Gastrocnemius medialis (tissue), 4 donors: Measurements from ENCODE around the gene NRG3.

Experiments
- POLR2A ChIP-seq, 2 donors: fragments of 450-650 bp; IDR thresholded peaks; one replicate each; pipeline ENCODE4 v1.6.1; 2017; ENCODE audit warnings: antibody characterized with exemption in 2 of 2, mild to moderate bottlenecking in 2 of 2, moderate library complexity in 2 of 2
- TF ChIP-seq, protein P1 (sequence below), 5 experiments: fragments of 450-650 bp in 3 of 5; fragments of 200-600 bp in 2 of 5; sonication (generic) in 2 of 5; IDR thresholded peaks in 4 of 5; conservative IDR thresholded peaks in 1 of 5; 1 replicate in 4 of 5; 2 replicates in 1 of 5; pipeline ENCODE4 v1.5.1; 2016 to 2019; ENCODE audit warnings: antibody characterized with exemption in 5 of 5, mild to moderate bottlenecking in 3 of 5, moderate library complexity in 3 of 5

DNA sequence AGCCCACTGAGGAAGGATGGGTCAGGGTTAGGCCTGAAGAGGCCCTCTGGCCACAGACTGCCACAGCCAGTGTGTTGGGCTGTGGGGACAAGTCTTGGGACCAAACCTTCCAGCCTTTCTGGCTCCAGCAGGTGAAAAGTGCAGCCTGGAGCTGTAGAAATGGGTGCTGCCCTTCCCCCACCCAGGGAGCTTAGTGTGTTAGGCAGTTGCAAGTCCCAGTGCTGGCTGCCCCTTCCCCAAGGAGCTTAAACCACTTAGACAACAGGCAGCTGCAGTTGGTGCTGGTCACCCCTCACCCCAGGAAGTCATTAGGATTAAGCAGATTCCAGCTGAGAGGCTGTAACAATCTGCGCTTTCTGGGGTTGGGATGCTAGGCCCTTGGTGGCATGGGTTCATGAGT is 563.3 kb downstream of the NRG3 start:
- TF ChIP-seq, protein P1, sequence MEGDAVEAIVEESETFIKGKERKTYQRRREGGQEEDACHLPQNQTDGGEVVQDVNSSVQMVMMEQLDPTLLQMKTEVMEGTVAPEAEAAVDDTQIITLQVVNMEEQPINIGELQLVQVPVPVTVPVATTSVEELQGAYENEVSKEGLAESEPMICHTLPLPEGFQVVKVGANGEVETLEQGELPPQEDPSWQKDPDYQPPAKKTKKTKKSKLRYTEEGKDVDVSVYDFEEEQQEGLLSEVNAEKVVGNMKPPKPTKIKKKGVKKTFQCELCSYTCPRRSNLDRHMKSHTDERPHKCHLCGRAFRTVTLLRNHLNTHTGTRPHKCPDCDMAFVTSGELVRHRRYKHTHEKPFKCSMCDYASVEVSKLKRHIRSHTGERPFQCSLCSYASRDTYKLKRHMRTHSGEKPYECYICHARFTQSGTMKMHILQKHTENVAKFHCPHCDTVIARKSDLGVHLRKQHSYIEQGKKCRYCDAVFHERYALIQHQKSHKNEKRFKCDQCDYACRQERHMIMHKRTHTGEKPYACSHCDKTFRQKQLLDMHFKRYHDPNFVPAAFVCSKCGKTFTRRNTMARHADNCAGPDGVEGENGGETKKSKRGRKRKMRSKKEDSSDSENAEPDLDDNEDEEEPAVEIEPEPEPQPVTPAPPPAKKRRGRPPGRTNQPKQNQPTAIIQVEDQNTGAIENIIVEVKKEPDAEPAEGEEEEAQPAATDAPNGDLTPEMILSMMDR (IDR thresholded peaks at IDR 0.05 in 4 of 5, conservative IDR thresholded peaks at IDR 0.05 in 1 of 5): no peak
- no peak for TF ChIP-seq POLR2A (IDR thresholded peaks at IDR 0.05)
